Activated CD8-positive, alpha-beta memory T cell treated with anti-CD3 and anti-CD28 coated beads, Interleukin-2, amount 50 U/mL, for 1 hour (primary cell): ENCODE data around the gene MORN1.
"Not testable (repeated sequence)": the region's sequence is repeated elsewhere in the genome, so short reads cannot be mapped to it uniquely, and the experiment has no call there.

Experiments
- DNase-seq: peaks from one replicate; pipeline ENCODE4 v3.0.0-alpha.2; 2020; ENCODE audit errors: extremely low read depth

MORN1 gene

GRCh38 chr1:2307064-2307605, 84.2 kb downstream of the MORN1 start:
- DNase-seq = no peak

DNA sequence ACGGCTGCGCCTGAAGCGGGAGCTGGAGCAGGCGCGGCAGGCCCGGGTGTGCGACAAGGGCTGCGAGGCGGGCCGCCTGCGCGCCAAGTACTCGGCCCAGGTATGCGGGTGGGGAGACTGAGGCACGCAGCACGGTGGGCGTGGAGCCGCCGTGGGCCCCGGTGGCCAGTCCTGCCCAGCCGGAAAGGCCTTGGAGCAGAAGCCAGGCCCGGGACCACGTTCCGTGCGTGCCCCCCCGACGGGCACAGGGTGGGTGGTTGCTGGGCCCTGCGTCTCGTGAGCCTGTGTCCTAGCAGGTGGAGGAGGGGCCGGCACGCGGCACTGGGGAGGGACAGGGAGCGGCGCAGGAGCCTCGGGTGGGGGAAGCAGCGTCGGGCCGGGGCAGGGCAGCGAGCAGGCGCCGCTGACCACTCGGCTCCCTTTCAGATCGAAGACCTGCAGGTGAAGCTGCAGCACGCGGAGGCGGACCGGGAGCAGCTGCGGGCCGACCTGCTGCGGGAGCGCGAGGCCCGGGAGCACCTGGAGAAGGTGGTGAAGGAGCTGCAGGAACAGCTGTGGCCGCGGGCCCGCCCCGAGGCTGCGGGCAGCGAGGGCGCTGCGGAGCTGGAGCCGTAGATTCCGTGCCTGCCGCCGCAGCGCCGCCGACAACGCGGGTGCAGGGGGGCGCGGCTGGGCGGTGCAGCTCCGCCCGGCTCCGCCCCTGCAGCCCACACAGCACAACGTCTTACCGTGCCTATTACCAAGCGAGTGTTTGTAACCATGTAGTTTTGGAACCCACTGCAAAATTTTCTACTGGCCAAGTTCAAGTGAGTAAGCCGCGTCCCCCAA, 85.0 kb downstream of the MORN1 start:
- no peak for DNase-seq

DNA sequence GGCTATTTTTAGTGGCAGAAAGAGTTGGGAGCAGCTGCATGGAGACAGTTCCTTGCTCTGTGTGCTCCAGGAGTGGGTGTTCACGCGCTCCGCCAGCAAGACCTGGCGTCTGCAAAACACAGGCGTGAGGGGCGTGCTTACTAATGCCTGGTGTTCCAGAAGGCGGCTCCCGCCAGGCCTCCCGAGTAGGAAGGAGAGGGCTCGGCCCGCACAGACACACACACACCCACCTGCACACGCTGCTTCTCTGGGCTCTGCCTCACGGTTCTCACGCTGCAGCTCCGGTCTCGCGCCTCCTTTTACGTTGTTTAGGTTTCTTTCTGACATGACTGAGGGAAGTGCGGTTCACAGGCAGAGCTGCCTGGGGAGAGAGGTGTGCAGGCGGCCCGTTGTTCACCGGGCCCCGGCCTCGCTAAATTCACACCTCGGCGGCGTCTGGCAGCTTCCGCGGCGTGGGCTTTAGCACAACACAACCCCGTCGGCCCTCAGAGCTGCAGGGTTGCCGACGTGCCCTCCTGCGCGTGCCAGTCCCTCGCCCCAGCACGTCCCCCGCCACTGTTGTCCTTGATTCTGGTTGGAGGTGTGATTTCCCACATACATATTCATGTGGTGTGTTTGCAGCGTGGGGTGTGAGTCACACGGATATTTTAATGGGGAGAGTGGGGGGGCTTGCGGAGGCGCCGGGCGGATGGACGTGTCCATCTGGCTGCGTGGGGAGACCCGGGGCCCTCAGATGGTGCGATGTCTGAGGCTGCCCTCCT, 86.3 kb downstream of the MORN1 start:
- DNase-seq = no peak

GRCh38 chr1:2304282-2304681, 87.1 kb downstream of the MORN1 start:
- no peak for DNase-seq

GRCh38 chr1:2303781-2304180, 87.6 kb downstream of the MORN1 start:
- no peak for DNase-seq

GRCh38 chr1:2303016-2303775, 88.2 kb downstream of the MORN1 start:
- no peak for DNase-seq

DNA sequence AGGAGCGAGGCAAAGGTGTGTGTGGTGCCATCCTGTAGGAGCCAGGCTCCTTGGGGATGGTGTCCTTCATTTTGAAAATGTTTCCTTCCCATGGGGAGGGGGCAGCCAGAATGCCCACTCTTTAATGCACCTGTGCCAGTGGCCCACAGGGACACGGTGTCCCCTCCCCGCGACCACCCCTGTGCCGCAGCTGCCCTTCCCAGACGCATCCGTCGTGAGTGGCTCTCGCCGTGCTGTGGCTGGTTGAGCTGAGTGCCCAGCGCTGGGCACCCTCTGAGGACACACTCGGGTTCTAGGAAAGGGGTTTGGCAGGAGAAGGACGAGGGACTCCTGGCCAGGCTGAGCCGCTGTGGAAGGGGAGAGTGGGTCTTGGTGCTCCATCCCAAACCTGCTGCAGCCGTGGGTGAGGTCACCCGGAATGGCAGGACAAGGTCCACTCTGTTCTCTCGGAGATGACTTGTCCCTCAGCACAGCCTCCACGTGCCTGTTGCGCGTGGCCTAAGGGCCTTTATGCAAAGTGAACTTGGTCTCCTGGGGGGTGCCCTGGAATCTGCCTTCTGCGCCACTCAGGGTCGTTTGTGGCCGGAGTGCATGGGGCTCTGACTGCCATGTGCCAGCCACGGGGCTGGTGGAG, 88.9 kb downstream of the MORN1 start:
- no peak for DNase-seq

DNA sequence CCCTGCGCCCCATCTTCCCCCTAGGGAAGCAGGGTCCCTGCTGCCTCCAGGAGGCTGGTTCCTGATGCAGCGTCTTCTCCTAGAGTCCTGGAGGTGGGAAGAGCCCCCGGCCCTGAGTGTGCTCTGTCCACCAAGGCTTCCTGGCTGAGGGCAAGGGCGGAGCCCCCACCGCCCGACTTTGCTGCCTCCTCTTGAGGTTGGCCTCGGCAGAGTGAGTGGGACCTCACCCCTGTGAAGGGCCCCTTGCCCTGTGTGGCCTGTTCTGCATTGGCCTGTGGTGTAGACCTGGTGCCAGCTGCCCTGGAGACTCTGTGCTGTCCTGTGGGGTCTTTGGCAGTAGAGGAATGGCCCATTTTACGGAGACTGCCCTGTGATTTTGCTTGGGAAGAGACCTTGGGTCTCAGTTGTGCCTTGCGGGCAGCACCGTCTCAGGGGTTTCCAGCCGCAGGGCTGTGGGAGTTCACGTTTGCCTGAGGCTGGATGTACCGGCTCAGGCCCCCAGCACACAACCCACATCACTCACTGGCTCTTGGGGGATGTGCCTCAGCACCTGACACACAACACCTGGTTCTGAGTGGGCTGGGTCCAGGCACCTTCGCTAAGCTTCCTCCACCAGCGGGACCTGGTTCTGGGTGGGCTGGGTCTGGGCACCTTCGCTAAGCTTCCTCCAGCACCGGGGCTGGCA, 89.6 kb downstream of the MORN1 start:
- no peak for DNase-seq

DNA sequence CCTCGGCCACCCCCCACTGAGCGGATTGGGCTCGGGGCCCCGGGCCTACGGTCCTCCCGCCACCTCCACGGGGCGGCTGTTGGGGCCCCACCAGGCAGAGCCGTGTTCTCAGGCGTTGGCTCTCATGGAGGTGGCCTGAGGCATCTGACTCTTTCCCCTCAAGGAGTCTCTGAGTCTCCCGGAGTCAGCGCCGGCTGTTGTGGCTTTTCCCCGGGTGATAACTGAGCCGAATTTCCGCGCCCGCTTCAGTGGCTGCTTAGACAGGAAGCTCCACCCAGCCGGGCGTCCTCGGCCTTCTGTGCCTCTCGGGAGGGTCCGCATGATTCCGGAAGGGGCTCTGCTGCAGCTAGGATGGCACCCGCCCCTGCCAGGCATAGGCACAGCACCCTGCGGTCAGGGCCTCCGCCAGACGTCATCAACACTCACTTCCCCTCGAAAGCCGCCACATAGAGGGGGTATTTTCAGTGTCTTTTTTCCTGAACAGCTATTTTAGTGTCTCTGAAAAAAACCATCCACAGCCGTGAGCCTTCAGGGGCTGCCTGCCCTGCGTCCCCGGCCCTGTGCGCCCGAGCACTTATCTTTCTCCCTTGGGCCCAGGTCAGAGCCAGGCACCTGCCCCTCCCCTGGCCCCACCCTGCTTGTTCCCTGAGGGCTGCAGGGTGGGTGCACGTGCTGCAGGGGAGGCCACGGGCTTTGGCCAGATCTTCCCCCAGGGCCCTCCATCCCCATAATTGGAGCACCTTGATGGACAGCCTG, 90.3 kb downstream of the MORN1 start:
- peak; percentile 98 for DNase-seq

DNA sequence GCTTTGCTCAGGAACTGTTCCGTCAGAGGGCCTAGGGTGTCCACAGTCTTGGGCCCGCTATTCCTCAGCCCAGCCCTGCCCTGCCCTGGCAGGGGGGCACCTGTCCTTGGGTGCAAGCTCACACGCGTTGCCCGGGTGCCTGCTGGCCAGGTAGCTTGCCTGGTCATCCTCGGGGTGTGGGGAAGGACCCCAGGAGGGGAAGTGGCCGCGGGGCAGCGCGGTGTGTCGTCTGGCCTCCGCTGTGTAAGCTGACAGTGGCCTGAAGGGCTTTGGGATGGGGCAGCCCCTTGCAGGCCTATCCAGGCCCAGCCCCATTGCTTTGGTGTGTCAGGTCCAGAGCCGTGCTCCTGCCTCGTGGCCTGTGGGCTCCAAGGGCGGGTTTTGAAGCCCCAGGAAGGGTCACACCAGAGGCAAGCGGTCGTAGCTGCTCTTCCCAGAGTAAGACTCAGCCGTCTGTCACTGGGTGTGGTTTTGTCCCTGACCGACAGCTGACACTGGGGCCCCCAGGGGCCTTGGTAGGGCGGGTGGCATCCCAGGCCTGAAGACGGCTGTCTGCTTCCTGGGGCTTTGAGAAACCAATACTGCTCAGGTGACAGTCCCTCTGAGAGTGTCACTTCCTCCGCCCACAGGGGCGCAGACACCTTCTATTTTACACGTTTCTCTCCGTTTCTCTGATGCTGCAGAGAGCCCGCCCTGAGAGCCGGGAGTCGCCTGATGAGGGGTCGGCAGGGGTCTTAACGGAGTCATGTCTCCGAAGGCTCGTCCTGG, 91.2 kb downstream of the MORN1 start:
- peak; percentile 61 for DNase-seq

- DNase-seq = no peak
Observed at GRCh38 chr1:2299131-2299627, 92.2 kb downstream of the MORN1 start.

- DNase-seq = no peak
Observed at GRCh38 chr1:2298685-2299084, 92.7 kb downstream of the MORN1 start.

DNA sequence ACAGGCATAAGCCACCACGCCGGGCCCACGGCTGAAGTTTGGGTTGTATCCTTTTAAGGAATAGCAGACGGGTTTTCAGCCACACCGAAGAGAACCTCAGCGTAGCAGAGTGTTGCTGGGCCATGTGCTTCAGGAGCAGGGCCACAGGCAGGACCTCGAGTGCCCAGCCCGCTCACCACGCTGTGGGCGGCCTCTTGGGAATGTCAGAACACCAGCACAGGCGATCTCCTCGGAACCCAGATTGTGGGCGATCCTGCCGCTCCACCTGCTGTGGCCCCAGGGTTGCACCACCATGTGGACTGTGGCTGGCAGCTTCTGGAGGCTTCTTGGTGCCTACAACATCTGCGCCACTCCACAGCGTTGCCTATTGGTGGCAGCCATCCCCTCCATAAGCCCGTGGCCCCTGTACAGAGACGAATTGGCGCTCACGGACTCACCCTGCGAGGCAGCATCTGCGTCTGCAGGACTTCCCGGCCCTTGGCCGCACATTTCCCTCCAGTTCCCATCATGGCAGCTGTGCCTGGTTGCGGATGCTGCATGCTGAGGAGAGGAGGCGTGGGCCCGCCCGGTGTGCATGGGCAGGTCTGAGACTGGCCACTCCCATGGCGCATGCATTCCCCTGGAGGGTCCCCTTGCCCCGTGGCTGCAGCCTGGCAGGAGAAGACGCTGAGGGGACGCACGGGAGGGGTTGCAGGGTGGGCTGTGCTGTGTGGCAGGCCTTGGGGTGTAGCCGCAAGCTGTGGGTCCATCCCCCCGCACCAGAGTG, 93.9 kb downstream of the MORN1 start:
- DNase-seq = no peak

- no peak for DNase-seq
Observed at GRCh38 chr1:2296614-2297013, 94.7 kb downstream of the MORN1 start.

DNA sequence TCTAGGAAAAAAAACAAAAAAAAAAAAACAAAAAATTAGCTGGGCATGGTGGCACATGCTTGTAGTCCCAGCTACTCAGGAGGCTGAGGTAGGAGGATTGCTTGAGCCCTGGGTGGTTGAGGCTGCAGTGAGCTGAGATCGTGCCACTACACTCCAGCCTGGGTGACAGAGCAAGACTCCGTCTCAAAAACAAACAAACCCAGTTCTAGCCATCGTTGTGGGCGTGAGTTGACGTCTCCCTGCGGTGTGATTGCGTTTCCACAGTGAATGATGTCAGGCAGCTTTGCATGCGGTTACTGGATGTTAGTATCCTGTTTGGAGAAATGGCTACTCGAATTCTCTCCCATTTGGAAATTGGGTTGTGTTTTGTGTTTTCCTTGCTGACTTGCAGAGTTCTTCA, 95.1 kb downstream of the MORN1 start:
- DNase-seq = not testable (repeated sequence)

- DNase-seq = no peak
Observed at GRCh38 chr1:2295526-2295925, 95.8 kb downstream of the MORN1 start.

DNA sequence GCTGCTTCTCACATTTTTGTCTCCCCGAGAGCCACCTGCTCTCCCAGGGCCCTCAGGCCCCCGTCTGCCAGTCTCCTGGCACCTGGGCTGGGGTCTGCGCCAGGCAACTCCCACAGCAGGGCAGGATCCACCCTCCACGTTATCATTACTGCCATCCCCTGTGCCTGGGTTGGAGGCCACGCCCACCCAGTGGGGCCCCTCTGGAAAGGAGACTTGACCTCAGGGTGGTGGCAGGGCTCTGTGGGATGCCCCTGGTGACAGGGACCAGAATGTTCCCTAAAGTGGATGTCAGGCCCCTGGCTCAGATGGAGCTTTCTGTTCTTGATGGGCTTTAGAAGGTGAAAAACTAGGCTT, 96.7 kb downstream of the MORN1 start:
- no peak for DNase-seq

GRCh38 chr1:2294033-2294724, 97.2 kb downstream of the MORN1 start:
- no peak for DNase-seq
